H1 (cell line): Measurements from ENCODE around the gene SEC14L6. TPM values are rescaled to one million over a fixed set of nuclear protein-coding genes. Genes with fewer than 3 reads are reported as not detected.

Source experiments
- CHD1 ChIP-seq: IDR thresholded peaks from 2 replicates; pipeline ENCODE4 v1.6.1; 2012; ENCODE audit warnings: low read depth, low read length, improper control_type of control experiment
- CREB1 ChIP-seq: IDR thresholded peaks from 2 replicates; pipeline ENCODE4 v1.6.1; 2012; ENCODE audit warnings: inconsistent platforms
- EGR1 ChIP-seq: IDR thresholded peaks from 2 replicates; pipeline ENCODE4 v1.6.1; 2011; ENCODE audit warnings: low read depth, low read length, borderline replicate concordance
- GABPA ChIP-seq: IDR thresholded peaks from 2 replicates; pipeline ENCODE4 v1.6.1; 2011; ENCODE audit warnings: mild to moderate bottlenecking, low read length, moderate library complexity, borderline replicate concordance; ENCODE audit not compliant: insufficient read depth
- HDAC2 ChIP-seq, 2 experiments: fragments of 300-600 bp in 1 of 2; sonication (generic) in 1 of 2; IDR thresholded peaks; 2 replicates each; pipeline ENCODE4 v1.6.1; 2011 to 2012; ENCODE audit warnings: low read depth in 2 of 2, low read length in 2 of 2, mild to moderate bottlenecking in 2 of 2, moderate library complexity in 2 of 2, borderline replicate concordance in 1 of 2, inconsistent platforms in 1 of 2
- YY1 ChIP-seq: IDR thresholded peaks from 2 replicates; pipeline ENCODE4 v1.6.1; 2011; ENCODE audit warnings: low read depth, mild to moderate bottlenecking, low read length
- ZNF274 ChIP-seq: IDR thresholded peaks from 2 replicates; pipeline ENCODE4 v1.7.0; 2012; ENCODE audit warnings: low read length, borderline replicate concordance; ENCODE audit errors: extremely low read depth
- polyA plus RNA-seq, 7 experiments: library from polyadenylated mRNA; depleted of rRNA in 3 of 7; stranded (reverse) in 5 of 7; unstranded in 2 of 7; fragments of >200 nt in 5 of 7; fragments of 200-250 nt in 2 of 7; gene quantifications; 1 replicate in 5 of 7; 2 replicates in 1 of 7; 4 replicates in 1 of 7; pipeline versions ENCODE4 v1.2.1 to v1.2.3, GENCODE V29; 2011 to 2013; ENCODE audit warnings: missing spikeins in 2 of 7, mixed read lengths in 2 of 7
- total RNA-seq: library from RNA; stranded (reverse); fragmentation: NEBNext Ultra II Directional; extraction: Animal tissue kit (Norgen Biotek cat#: 25700); gene quantifications from 2 replicates; pipeline ENCODE4 v1.2.1, GENCODE V29; 2021
- TF ChIP-seq, protein P1 (sequence below): fragments of 300-600 bp; sonication (generic); IDR thresholded peaks from 2 replicates; pipeline ENCODE4 v1.7.1; 2012; ENCODE audit warnings: low read length, moderate library complexity, mild to moderate bottlenecking, inconsistent platforms; ENCODE audit not compliant: insufficient replicate concordance
- TF ChIP-seq, protein P2 (sequence below): IDR thresholded peaks from 2 replicates; pipeline ENCODE4 v1.6.1; 2012; ENCODE audit warnings: inconsistent platforms

SEC14L6 gene
- total and polyA plus RNA-seq, 2 of the 8 experiments (the other 6 are each of a cell fraction or from before 2014, with no cell fraction given), result 0.63 to 2.1 TPM

DNA sequence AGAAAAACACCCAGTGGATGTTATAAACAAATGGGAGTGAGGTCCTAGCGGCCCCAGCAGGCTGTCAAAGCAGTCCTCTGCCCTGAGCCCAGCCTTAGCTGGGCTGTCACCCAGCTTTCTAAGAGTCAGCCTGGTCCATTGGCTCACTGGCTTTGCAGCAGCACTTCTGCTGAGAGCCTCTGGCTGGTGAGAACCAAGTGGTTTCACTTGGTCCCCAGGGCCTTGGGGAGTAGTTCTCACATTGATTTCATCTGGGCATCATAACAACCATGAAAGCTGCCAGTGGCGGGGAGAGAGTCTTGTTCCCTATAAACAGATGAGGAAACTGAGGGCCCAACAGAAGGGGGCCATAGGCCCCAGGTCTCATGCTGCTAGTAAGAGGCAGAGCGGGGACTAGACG lies 11.4 kb downstream of the SEC14L6 start (continued):
- TF ChIP-seq, protein P1, sequence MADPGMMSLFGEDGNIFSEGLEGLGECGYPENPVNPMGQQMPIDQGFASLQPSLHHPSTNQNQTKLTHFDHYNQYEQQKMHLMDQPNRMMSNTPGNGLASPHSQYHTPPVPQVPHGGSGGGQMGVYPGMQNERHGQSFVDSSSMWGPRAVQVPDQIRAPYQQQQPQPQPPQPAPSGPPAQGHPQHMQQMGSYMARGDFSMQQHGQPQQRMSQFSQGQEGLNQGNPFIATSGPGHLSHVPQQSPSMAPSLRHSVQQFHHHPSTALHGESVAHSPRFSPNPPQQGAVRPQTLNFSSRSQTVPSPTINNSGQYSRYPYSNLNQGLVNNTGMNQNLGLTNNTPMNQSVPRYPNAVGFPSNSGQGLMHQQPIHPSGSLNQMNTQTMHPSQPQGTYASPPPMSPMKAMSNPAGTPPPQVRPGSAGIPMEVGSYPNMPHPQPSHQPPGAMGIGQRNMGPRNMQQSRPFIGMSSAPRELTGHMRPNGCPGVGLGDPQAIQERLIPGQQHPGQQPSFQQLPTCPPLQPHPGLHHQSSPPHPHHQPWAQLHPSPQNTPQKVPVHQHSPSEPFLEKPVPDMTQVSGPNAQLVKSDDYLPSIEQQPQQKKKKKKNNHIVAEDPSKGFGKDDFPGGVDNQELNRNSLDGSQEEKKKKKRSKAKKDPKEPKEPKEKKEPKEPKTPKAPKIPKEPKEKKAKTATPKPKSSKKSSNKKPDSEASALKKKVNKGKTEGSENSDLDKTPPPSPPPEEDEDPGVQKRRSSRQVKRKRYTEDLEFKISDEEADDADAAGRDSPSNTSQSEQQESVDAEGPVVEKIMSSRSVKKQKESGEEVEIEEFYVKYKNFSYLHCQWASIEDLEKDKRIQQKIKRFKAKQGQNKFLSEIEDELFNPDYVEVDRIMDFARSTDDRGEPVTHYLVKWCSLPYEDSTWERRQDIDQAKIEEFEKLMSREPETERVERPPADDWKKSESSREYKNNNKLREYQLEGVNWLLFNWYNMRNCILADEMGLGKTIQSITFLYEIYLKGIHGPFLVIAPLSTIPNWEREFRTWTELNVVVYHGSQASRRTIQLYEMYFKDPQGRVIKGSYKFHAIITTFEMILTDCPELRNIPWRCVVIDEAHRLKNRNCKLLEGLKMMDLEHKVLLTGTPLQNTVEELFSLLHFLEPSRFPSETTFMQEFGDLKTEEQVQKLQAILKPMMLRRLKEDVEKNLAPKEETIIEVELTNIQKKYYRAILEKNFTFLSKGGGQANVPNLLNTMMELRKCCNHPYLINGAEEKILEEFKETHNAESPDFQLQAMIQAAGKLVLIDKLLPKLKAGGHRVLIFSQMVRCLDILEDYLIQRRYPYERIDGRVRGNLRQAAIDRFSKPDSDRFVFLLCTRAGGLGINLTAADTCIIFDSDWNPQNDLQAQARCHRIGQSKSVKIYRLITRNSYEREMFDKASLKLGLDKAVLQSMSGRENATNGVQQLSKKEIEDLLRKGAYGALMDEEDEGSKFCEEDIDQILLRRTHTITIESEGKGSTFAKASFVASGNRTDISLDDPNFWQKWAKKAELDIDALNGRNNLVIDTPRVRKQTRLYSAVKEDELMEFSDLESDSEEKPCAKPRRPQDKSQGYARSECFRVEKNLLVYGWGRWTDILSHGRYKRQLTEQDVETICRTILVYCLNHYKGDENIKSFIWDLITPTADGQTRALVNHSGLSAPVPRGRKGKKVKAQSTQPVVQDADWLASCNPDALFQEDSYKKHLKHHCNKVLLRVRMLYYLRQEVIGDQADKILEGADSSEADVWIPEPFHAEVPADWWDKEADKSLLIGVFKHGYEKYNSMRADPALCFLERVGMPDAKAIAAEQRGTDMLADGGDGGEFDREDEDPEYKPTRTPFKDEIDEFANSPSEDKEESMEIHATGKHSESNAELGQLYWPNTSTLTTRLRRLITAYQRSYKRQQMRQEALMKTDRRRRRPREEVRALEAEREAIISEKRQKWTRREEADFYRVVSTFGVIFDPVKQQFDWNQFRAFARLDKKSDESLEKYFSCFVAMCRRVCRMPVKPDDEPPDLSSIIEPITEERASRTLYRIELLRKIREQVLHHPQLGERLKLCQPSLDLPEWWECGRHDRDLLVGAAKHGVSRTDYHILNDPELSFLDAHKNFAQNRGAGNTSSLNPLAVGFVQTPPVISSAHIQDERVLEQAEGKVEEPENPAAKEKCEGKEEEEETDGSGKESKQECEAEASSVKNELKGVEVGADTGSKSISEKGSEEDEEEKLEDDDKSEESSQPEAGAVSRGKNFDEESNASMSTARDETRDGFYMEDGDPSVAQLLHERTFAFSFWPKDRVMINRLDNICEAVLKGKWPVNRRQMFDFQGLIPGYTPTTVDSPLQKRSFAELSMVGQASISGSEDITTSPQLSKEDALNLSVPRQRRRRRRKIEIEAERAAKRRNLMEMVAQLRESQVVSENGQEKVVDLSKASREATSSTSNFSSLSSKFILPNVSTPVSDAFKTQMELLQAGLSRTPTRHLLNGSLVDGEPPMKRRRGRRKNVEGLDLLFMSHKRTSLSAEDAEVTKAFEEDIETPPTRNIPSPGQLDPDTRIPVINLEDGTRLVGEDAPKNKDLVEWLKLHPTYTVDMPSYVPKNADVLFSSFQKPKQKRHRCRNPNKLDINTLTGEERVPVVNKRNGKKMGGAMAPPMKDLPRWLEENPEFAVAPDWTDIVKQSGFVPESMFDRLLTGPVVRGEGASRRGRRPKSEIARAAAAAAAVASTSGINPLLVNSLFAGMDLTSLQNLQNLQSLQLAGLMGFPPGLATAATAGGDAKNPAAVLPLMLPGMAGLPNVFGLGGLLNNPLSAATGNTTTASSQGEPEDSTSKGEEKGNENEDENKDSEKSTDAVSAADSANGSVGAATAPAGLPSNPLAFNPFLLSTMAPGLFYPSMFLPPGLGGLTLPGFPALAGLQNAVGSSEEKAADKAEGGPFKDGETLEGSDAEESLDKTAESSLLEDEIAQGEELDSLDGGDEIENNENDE, result no peak
- TF ChIP-seq GABPA (no peak), EGR1 (no peak), CHD1 (no peak), CREB1 (no peak), YY1 (no peak), ZNF274 (no peak), HDAC2 (IDR thresholded peaks at IDR 0.05; ENCODE audit: borderline replicate concordance in 1 of 2, low read depth in 2 of 2, low read length in 2 of 2) (no peak)
- TF ChIP-seq, protein P2, sequence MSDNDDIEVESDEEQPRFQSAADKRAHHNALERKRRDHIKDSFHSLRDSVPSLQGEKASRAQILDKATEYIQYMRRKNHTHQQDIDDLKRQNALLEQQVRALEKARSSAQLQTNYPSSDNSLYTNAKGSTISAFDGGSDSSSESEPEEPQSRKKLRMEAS, result no peak
